GM18502 (cell line): Measurements from ENCODE around the gene NCAPG2.

ENCODE experiments used
- ATAC-seq: cut with Tn5 transposase; IDR thresholded peaks from one replicate; pipeline ENCODE4 v1.9.1; 2021; ENCODE audit warnings: mild to moderate bottlenecking; ENCODE audit not compliant: unreplicated experiment, poor library complexity

Gene NCAPG2, protein sequence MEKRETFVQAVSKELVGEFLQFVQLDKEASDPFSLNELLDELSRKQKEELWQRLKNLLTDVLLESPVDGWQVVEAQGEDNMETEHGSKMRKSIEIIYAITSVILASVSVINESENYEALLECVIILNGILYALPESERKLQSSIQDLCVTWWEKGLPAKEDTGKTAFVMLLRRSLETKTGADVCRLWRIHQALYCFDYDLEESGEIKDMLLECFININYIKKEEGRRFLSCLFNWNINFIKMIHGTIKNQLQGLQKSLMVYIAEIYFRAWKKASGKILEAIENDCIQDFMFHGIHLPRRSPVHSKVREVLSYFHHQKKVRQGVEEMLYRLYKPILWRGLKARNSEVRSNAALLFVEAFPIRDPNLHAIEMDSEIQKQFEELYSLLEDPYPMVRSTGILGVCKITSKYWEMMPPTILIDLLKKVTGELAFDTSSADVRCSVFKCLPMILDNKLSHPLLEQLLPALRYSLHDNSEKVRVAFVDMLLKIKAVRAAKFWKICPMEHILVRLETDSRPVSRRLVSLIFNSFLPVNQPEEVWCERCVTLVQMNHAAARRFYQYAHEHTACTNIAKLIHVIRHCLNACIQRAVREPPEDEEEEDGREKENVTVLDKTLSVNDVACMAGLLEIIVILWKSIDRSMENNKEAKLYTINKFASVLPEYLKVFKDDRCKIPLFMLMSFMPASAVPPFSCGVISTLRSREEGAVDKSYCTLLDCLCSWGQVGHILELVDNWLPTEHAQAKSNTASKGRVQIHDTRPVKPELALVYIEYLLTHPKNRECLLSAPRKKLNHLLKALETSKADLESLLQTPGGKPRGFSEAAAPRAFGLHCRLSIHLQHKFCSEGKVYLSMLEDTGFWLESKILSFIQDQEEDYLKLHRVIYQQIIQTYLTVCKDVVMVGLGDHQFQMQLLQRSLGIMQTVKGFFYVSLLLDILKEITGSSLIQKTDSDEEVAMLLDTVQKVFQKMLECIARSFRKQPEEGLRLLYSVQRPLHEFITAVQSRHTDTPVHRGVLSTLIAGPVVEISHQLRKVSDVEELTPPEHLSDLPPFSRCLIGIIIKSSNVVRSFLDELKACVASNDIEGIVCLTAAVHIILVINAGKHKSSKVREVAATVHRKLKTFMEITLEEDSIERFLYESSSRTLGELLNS

DNA sequence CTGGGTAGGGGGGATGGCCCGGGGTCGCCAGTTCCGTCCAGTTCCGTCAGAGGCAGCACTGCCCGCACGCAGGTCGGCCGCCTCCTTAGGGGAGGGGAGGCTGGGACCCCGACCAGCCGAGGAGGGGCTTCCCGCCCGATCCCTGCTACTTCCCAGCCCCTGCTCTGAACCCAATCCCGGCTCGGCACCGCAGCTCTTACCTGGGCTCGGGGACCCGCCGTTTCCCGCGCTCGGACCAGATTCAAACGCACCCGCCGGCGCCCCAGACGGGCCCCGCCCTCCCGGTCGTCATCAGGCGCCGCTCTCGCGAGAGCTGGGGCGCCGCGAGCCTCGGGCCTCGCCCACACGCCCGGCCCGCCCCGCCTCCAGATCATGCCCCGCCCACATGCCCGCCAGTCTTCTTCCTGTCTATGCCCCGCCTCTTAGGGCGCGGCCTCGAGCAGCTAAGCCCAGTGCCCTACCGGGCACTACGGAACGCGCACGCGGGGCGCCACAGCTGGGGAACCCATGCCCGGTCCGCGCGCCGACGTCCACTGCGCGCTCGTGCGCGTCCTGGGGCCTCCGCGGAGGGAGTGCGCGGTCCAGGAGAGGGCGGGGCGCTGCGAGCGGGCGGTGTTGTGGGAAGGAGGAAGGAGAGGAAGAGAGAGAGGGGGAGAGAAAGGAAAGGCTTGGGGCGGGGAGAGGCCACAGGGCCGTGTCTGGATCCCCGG, at the start of gene NCAPG2:
Gene NCAPG2 (minus strand): TSS at position 281 of the 710 bp plus-strand sequence. CDS start 2,905 bp downstream, outside the sequence.
- ATAC-seq, result peak; percentile 98

DNA sequence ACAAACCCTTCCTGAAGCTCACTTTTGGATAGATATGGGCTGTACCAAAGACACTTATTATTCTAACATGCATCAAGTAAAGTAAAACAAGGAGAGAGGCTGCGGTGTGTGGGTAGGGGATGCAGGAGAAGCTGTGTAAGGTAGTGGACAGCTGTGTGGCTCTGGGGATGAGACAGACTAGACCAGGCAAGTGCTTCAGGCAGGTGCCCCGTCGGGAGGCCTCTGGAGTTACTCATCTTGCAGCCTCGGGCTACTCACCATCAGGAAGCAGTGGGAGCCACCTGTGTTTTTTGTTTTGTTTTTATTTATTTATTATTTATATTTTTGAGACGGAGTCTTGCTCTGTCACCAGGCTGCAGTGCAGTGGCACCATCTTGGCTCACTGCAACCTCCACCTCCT, 49.3 kb upstream of the NCAPG2 start:
- no peak for ATAC-seq

DNA sequence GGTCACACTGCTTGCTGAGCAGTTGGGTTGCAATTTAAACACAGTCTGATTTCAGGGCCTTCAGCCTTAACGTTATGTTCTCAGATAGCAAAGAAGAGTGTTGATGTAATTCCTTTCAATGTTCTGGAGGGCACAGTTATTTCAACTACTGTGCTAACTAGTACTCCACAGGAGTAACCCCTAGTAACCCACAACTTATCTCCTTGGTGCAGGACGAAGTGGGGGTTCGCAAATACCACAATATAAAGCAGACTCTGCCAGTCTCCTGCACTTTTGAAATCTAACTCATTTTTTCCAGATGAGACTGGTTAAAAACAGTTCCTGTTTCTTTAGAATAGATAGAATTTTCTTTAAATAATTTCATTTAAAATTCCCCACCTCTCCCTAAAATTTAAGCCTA, 47.1 kb upstream of the NCAPG2 start:
- no peak for ATAC-seq

DNA sequence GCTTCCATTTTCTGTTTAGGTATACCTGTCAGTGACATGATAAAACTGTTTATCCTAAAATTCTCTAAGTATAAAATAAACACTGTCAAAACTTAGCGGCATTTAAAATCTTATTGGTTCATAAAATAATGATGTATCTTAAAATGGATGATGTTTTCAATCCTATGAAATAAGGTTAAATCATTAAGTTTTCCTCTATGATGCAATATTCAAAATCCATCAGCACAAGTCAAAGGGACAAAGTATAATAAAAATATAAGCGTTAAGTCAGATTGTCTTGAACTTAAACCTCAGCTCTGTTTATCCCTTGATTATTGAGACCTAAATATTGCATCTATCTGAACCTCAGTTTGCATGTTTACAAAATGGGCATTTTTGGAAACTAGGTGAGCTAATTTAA, 46.6 kb upstream of the NCAPG2 start:
- no peak for ATAC-seq

DNA sequence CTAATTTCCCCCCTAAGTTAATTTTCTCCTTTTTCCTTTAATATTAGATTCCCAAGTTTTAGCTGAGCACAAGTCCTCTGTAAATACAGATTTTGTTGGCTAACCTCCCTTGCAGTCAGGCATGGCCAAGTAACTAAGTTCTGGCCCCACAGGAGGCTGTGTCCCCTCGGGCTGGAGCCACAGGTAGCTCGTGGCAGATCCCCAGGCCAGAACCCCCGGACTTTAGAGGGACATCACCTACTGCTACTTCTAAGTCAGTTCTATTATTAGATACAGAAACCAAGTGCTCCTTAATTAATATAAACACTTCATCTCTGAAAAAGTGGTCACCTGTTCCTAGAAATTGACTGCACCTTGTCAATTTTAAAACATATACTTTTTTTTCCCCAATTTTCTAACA, 46.1 kb upstream of the NCAPG2 start:
- no peak for ATAC-seq

DNA sequence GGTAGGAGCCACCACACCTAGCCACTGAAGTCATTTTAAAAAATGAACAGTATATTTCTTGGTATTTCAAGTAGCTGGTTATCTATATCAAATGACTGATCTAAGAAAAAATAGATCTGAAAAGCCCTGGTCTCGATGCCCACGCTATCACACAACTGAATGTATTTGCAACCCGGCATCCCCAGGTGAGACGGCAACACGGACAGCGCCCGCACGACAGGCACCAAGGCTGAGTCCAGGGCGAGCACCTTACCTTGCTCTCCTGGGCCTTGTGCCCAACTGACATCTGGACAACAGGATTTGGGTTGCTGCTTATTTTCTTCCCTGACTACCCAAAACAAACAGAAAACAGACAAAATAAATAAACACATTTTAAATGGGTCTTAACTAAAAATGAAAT, 44.8 kb upstream of the NCAPG2 start:
- ATAC-seq, result no peak

DNA sequence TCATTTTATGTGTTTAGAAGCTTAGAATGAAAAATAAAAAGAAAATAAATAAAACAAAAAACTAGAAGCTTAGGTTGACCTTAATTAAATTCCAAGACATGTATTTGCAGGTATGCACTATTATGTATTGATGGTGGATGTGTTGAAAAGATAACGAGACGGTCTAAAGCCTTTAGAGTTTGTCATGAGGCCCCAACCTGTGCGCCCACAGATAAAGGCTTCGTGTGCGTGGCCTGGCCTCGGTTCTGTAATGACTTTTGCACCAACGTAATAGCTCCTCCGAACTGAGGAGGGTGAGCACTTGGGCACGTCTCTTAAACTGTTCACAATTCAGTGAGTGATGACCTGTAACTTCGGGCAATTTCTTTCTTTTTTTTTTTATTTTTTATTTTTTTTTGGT, 43.7 kb upstream of the NCAPG2 start:
- ATAC-seq, result no peak

DNA sequence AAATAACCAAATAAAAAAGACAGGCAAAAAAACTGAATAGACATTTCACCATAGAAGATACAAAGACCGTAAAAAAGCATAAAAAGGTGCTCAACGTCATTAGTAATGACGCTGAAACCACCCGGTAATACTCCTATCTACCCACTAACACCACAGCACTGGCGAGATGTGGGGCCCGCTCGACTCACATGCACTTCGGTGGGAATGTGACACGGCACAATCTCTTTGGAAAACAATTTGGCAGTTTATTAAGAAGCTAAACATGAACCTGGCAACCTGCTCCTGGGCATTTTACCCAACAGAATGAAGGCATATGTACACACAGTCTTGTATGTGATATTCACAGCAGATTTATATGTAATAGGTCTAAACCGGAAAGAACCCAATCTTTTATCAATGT, 42.8 kb upstream of the NCAPG2 start:
- ATAC-seq, result no peak

DNA sequence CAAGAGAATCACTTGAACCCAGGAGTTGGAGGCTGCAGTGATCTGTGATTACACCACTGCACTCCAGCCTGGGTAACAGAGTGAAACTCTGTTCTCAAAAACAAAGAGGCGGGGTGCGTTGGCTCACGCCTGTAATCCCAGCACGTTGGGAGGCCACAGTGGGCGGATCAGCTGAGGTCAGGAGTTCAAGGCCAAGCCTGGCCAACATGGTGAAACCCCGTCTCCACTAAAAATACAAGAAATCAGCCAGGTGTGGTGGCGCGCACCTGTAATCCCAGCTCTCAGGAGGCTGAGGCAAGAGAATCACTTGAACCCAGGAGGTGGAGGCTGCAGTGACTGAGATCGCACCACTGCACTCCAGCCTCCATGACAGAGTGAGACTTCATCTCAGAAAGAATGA, 42.4 kb upstream of the NCAPG2 start:
- no peak for ATAC-seq

DNA sequence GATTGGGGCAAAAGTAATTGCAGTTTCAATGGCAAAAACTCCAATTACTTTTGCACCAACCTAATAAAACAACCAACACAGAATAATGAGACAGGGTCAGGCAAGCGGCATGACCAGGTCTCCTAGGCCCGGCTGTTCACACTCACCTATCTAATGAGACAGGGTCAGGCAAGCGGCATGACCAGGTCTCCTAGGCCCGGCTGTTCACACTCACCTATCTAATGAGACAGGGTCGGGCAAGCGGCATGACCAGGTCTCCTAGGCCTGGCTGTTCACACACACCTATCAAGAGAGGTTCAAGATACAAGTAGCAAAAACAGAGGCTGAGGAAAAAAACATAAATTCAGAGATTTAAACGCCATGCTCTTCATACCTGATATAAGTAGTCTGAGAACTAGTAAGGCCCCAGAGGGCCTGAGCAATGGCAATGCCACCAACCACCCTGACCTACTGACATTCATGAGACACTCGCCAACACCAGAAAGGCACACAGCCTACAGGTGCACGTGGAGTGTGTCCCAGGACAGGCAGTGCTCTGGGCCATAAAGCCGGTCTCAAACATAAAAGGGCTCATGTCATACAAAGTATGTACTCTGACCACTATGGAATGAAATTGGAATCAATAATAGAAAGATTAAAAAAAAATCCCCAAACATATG, 40.6 kb upstream of the NCAPG2 start:
- ATAC-seq, result no peak

DNA sequence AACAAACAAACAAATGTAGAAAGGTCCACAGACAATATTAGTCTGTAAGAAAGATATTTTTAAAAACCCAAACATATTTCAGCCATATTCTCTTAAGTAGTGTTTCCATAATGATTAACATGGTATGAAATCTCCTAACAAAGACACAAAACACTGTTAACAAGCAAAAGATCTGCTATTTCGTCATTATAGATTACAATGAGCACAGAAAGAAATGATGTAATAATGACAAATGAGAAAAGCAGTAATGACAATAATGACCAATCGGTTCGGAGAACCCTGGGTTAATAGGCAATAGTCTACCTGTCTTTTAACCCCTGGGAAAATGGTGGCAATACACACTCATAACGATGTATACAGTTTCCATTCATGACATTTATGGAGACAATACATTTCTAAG, 39.5 kb upstream of the NCAPG2 start:
- ATAC-seq, result no peak

DNA sequence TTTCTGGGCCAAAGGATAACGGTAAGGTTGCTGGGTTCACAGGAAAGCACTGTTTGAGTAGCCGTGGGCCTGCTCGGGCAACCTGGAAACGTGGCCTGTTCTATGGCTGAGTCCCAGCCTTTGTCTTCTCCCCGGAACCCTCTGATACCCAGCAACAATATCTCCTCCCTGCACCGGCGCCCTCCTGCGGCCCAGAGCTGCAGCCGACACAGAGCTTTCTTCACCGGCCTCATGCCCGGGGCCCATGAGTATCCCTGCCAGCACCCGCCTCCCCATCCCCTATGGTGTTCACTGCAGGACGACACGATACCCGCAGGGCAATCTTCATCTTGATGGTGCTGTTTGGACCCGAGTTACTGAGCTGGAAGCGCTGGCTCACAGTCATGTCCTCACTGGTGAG, 38.6 kb upstream of the NCAPG2 start:
- no peak for ATAC-seq

DNA sequence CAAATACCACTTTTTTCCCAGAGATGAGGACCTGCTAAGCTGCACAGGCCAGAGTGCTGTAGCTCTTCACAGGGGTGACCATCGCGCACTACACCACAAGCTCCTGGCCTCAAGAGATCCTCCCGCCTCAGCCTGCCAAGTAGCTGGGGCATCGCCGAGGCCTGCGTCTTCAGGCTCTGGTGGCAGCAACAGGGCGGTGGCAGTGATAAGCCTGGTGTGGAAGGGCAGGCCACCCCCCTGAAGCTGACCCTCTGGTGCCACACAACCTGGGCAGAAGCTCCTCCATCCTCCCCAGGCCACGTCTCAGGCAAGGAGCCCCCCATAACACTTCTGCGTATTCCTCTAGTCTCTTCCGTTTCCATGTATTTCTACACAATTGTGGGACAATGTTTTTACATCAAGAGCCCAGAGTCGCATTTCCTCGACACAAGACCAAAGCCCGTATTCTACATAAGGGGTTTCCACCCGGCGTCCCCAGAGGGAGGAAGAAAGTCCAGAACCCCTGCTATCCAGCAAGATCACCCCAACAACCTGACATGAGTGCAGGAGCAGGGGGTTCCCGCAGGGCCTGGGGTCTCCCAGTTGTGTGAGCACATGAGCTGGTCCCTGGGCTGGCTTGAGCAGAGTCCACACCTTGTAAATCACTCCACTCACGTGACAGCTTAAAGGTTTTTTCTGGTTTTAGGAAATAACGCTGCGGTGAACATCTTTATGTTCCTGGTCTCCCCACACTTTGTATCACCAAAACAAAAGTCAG, 37.6 kb upstream of the NCAPG2 start:
- ATAC-seq, result no peak

DNA sequence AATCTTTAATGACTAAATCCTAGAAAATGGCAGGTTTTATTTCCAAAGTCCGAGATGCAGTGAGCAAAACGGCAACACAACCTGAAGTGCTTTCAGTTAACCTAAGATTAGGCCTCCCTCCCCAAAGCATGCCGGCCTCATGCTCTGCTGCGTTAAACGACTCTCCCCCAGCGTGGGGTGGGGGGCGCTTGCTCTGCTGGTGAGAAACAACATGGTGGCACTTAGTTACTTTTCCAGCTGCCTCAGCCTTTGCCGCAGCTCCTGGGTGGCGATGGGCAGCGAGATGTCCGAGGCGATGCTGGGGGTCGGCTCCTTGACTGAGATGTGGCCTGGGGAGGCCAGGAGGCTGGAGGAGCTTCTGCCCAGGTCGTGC, 36.7 kb upstream of the NCAPG2 start:
- no peak for ATAC-seq

DNA sequence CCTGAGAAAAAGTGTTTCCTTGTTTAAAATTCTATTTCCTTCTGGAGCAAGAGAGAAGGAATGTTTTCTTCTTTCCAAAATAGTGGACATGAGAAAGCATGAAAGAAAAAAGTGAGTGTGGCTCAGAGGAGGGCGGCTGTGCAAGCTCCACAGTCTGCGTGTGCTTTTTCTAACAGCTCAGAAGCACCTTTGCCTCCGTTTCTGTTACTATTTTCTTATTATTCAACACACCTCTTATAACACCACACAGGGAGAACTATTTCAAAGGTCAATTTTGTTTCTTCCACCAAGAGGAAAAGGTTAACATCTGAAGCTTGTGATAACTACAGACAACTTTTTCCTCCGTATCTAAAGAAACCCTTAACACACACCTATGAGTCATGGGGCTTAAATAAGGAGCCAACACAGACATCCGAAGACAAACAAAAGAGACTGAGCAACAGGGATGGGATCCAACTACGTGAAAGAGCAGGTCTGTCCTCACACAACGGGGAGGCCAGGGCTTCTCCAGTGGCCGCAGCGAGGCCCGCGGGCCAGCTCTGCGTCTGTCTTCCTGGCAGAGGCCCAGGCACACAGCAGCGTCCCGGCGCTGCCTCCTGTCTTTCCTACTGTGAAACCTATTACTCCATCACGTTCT, 36.2 kb upstream of the NCAPG2 start:
- ATAC-seq, result no peak

DNA sequence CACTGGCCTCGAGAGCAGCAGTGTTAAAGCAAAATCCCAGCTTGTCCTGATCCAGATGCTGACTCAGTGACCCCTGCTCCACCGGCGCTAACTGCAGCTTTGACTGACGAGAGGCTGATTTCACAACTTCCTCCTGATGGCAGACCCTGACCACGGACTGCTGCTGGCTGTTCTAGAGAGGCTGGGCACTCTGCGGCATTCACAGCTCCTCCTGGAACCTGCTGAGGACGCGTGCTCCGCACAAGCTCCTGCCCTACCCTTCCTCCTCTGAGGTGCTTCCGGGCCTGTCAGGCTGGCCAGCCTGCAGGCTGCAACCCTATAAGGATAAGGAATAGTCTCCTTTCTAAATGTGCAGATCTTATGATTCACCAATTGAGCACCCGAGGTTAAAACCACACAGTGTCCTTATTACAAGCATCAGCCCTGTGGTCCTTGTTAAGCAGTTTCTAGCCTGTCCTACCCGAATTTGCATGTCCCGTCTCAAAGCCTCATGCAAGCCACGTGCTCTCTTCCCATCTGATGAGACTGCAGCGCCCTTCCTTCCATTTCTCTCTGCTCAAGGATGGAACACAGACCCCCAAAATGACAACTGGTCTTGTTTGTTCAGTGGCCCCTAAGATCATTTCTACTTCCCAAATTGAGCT, 35.5 kb upstream of the NCAPG2 start:
- no peak for ATAC-seq

DNA sequence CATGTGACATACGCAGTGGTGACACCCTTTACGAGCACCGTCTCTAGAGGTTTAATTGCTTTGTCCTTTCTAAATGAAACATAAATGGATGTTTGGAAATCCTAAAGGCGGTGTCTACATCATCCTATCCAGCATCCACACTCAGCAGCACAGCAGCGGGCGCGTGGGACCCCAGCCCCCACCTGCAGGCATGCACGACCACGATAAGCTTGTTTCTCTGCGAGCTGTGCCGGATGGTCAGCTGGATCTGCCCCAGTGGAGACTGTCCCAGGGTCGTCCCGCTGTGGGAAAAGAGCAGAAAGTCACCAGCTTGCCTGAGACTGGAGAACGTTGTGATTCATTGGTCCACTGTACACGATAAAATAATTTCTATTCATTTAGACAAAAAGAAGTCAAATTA, 34.2 kb upstream of the NCAPG2 start:
- ATAC-seq, result no peak

DNA sequence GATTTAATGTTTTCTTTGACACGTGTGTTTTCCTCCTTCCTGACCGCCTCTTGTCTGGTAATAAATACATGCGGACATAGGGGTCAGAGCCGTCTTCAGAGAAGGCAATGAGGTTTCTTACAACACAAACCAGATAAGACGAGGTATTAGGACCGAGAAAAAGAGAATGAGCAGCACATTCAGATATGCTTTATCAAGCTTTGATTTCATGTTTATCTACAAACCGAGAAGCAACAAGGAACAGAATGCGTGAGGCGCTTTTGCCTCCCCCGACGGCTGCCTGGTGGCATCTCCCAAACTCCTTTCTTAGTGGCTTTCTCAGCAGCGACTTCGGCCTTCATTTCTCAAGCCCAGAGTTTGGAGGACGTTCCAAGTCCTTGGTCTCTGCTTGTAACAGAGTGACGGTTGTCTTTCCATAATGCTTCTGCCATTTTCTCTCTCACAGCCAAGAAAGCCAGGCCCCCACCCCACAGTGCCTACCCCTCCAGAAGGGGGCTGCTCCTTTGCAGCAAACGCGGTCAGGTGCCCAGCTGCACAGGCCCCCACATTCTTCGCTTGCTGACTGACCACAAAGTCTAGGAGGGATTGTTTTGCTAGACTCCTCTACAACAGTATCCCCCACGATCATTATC, 32.6 kb upstream of the NCAPG2 start:
- ATAC-seq, result no peak
